ENCODE results near the gene LTBP3. TPM values are rescaled to one million over a fixed set of nuclear protein-coding genes. Genes with fewer than 3 reads are reported as not detected.

The LTBP3 gene
- total and polyA plus RNA-seq, 2 of the 13 experiments (the other 11 are each of a cell fraction or from before 2014, with no cell fraction given): 12.2 to 68.1 TPM

DNA sequence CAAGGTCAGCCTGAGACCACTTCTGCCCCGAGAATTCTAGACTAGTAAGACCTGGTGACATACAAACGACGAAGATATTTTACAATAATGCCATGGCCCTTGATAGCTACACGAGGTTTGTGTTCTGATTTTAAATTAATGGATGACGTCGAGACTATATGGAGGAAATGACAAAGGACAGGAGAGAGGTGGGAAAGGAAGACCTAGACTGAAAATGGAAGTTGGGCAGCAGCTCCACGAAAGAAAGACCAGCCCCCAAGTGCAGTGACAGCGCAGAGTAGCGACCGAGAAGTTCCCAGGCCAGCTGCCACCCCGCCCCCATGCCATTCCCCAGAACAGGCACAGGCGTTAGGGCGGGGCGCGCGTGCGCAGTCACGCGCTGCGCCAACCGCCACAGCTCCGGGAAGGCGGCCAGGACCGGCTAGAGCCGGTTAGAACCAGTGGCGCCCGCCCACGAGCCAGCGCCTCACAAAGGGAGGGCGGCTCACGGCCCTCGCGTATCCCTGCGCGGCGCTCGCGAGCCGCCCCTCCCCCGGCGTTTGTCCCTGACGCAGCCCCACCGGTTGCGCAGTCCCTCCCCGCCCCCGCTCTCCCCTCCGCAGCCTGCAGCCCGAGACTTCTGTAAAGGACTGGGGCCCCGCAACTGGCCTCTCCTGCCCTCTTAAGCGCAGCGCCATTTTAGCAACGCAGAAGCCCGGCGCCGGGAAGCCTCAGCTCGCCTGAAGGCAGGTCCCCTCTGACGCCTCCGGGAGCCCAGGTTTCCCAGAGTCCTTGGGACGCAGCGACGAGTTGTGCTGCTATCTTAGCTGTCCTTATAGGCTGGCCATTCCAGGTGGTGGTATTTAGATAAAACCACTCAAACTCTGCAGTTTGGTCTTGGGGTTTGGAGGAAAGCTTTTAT, 60.8 kb downstream of the LTBP3 start (continued):
- TF ChIP-seq, protein P1, sequence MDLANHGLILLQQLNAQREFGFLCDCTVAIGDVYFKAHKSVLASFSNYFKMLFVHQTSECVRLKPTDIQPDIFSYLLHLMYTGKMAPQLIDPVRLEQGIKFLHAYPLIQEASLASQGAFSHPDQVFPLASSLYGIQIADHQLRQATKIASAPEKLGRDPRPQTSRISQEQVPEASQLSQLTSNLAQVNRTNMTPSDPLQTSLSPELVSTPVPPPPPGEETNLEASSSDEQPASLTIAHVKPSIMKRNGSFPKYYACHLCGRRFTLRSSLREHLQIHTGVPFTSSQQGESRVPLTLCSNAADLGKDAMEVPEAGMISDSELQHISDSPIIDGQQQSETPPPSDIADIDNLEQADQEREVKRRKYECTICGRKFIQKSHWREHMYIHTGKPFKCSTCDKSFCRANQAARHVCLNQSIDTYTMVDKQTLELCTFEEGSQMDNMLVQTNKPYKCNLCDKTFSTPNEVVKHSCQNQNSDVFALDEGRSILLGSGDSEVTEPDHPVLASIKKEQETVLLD (CRISPR knock-in tag; IDR thresholded peaks at IDR 0.05; ENCODE audit: low read depth): peak; percentile 79
- TF ChIP-seq, protein P2, sequence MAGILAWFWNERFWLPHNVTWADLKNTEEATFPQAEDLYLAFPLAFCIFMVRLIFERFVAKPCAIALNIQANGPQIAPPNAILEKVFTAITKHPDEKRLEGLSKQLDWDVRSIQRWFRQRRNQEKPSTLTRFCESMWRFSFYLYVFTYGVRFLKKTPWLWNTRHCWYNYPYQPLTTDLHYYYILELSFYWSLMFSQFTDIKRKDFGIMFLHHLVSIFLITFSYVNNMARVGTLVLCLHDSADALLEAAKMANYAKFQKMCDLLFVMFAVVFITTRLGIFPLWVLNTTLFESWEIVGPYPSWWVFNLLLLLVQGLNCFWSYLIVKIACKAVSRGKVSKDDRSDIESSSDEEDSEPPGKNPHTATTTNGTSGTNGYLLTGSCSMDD (CRISPR knock-in tag; IDR thresholded peaks at IDR 0.05): no peak
- TF ChIP-seq ARID2 (CRISPR knock-in tag; IDR thresholded peaks at IDR 0.05; ENCODE audit: borderline replicate concordance) (peak; percentile 58; the same call in 1 of the 2 replicates), ZFY (CRISPR knock-in tag; IDR thresholded peaks at IDR 0.05) (no peak; the same call in 1 of the 2 replicates), POLR2AphosphoS2 (IDR thresholded peaks at IDR 0.05; ENCODE audit: low read depth, low read length) (peak; percentile 77), REPIN1 (CRISPR knock-in tag; IDR thresholded peaks at IDR 0.05; ENCODE audit: borderline replicate concordance, low read depth) (peak; percentile 80; the same call in 1 of the 2 replicates), ZNF614 (CRISPR knock-in tag; IDR thresholded peaks at IDR 0.05; ENCODE audit: borderline replicate concordance) (peak; percentile 70; the same call in 1 of the 2 replicates), SRF (IDR thresholded peaks at IDR 0.05; ENCODE audit: low read depth, low read length) (0 out of 2 replicates have a peak, but pooled peaks have one; percentile 16), ZNF44 (CRISPR knock-in tag; IDR thresholded peaks at IDR 0.05) (no peak), MXD4 (CRISPR knock-in tag; IDR thresholded peaks at IDR 0.05) (peak; percentile 73; the same call in 1 of the 2 replicates)
- TF ChIP-seq, protein P3, sequence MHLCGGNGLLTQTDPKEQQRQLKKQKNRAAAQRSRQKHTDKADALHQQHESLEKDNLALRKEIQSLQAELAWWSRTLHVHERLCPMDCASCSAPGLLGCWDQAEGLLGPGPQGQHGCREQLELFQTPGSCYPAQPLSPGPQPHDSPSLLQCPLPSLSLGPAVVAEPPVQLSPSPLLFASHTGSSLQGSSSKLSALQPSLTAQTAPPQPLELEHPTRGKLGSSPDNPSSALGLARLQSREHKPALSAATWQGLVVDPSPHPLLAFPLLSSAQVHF (CRISPR knock-in tag; IDR thresholded peaks at IDR 0.05): no peak
- TF ChIP-seq, protein P4, sequence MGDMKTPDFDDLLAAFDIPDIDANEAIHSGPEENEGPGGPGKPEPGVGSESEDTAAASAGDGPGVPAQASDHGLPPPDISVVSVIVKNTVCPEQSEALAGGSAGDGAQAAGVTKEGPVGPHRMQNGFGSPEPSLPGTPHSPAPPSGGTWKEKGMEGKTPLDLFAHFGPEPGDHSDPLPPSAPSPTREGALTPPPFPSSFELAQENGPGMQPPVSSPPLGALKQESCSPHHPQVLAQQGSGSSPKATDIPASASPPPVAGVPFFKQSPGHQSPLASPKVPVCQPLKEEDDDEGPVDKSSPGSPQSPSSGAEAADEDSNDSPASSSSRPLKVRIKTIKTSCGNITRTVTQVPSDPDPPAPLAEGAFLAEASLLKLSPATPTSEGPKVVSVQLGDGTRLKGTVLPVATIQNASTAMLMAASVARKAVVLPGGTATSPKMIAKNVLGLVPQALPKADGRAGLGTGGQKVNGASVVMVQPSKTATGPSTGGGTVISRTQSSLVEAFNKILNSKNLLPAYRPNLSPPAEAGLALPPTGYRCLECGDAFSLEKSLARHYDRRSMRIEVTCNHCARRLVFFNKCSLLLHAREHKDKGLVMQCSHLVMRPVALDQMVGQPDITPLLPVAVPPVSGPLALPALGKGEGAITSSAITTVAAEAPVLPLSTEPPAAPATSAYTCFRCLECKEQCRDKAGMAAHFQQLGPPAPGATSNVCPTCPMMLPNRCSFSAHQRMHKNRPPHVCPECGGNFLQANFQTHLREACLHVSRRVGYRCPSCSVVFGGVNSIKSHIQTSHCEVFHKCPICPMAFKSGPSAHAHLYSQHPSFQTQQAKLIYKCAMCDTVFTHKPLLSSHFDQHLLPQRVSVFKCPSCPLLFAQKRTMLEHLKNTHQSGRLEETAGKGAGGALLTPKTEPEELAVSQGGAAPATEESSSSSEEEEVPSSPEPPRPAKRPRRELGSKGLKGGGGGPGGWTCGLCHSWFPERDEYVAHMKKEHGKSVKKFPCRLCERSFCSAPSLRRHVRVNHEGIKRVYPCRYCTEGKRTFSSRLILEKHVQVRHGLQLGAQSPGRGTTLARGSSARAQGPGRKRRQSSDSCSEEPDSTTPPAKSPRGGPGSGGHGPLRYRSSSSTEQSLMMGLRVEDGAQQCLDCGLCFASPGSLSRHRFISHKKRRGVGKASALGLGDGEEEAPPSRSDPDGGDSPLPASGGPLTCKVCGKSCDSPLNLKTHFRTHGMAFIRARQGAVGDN (CRISPR knock-in tag; IDR thresholded peaks at IDR 0.05): peak; percentile 91
- TF ChIP-seq, protein P5, sequence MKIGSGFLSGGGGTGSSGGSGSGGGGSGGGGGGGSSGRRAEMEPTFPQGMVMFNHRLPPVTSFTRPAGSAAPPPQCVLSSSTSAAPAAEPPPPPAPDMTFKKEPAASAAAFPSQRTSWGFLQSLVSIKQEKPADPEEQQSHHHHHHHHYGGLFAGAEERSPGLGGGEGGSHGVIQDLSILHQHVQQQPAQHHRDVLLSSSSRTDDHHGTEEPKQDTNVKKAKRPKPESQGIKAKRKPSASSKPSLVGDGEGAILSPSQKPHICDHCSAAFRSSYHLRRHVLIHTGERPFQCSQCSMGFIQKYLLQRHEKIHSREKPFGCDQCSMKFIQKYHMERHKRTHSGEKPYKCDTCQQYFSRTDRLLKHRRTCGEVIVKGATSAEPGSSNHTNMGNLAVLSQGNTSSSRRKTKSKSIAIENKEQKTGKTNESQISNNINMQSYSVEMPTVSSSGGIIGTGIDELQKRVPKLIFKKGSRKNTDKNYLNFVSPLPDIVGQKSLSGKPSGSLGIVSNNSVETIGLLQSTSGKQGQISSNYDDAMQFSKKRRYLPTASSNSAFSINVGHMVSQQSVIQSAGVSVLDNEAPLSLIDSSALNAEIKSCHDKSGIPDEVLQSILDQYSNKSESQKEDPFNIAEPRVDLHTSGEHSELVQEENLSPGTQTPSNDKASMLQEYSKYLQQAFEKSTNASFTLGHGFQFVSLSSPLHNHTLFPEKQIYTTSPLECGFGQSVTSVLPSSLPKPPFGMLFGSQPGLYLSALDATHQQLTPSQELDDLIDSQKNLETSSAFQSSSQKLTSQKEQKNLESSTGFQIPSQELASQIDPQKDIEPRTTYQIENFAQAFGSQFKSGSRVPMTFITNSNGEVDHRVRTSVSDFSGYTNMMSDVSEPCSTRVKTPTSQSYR (CRISPR knock-in tag; IDR thresholded peaks at IDR 0.05; ENCODE audit: borderline replicate concordance): peak; percentile 94; the same call in 1 of the 2 replicates
- TF ChIP-seq, protein P6, sequence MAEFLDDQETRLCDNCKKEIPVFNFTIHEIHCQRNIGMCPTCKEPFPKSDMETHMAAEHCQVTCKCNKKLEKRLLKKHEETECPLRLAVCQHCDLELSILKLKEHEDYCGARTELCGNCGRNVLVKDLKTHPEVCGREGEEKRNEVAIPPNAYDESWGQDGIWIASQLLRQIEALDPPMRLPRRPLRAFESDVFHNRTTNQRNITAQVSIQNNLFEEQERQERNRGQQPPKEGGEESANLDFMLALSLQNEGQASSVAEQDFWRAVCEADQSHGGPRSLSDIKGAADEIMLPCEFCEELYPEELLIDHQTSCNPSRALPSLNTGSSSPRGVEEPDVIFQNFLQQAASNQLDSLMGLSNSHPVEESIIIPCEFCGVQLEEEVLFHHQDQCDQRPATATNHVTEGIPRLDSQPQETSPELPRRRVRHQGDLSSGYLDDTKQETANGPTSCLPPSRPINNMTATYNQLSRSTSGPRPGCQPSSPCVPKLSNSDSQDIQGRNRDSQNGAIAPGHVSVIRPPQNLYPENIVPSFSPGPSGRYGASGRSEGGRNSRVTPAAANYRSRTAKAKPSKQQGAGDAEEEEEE (CRISPR knock-in tag; IDR thresholded peaks at IDR 0.05; ENCODE audit: borderline replicate concordance): 0 out of 2 replicates have a peak, but pooled peaks have one; percentile 42
